ENCODE measurements around the gene NAV2.

The NAV2 gene

DNA sequence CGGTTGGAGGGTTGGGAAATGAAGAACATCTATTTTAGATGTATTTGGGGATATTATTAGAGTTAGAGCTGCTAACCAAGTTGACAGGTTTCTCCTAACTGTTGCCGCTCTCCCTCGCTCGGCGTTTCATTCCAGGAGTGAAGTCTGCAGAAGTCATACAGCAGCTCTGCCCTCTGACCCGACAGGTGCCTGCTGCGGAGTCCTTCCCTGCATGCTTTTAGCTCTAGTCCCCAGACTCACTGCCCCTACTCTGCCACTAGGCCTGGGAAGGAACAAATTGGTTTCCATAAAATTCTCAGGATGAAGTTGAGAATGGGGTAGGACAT, 322.7 kb downstream of the NAV2 start:
- DNase-seq, result no peak
- in situ Hi-C loops (cut with HindIII; ENCODE audit: low pct_ligation_motif_present, low pct_unique_long_range_greater_than_20kb, low sequenced_read_pairs), result no loop called here

DNA sequence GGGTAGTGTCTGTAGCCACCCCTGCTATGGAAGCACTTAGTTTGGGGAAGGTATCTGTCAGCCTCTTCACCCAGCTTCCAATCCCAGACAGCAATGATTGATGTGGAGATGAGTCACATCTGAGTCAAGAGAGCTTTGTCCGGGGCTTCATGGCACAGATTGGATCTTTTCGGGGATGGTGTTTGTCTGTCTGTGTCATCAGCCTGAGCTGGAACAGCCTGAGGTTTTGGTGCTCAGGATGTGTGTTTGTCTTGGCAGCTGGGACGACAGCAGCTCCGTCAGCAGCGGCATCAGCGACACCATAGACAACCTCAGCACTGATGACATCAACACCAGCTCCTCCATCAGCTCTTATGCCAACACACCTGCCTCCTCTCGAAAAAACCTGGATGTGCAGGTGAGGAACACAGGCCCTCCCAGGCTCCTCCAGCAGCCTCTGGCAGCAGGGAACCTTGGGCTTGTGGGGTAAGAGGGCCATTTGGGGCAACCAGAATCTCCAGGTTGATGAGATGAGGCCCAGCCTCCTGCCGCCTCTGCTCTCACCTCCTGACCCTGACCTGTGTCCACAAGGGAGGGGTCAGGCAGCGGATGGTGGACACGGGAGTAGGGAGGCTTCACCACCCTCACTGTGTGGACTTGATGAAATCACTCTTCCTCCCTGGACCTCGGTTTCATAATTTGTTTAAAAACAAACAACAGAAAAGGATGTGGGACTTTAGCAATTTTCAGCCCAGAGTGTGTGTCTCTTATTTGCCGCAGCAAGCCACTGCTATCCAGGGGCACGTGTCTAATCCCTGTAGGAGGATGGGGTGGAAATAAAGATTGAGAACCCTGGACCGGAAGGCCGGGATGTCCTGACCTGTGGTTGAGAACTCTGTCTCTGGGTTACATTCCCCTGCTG, 323.3 kb downstream of the NAV2 start:
- in situ Hi-C loops (cut with HindIII; ENCODE audit: low pct_ligation_motif_present, low pct_unique_long_range_greater_than_20kb, low sequenced_read_pairs), result no loop called here
- peak; percentile 57 for DNase-seq

GRCh38 chr11:20036626-20037335, 324.1 kb downstream of the NAV2 start:
- in situ Hi-C loops (cut with HindIII; ENCODE audit: low pct_ligation_motif_present, low pct_unique_long_range_greater_than_20kb, low sequenced_read_pairs), result no loop called here
- no peak for DNase-seq

DNA sequence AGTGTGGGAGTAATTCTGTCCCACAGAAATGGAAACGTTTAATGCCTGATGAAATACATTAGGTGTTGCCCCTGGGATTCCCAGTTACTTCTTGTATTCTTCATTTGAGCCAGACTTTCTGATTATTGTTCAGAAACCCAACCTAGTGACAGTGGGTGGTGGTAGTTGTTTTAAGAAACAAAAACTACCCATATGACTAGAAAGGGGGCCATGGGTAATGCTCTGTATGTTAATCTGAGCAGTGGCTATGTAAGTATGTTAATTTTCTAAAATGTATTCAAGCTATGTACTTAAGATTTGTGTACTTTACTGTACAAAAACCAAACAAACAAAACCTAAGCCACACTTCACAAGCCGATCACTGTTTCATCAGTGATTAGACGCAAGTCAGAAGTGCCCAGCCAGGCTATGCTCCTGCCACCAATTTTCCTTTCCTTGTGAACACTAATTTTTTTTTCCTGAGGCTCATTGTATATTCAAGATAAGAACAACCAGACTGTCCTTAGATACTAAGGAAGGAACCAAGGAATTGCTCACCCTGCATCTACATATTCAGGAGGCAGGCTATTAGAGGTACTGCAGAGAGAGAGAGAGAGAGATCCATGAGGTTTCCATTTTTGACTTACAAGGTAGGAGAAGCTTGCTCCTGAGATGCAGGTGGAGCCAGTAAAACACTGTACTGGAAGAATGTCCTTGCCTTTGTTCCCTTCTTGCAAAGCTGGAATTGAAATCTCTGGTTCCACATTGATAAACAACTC, 324.9 kb downstream of the NAV2 start:
- DNase-seq, result no peak
- in situ Hi-C loops (cut with HindIII; ENCODE audit: low pct_ligation_motif_present, low pct_unique_long_range_greater_than_20kb, low sequenced_read_pairs), result no loop called here

- DNase-seq, result no peak
- in situ Hi-C loops (cut with HindIII; ENCODE audit: low pct_ligation_motif_present, low pct_unique_long_range_greater_than_20kb, low sequenced_read_pairs), result no loop called here
Measured at GRCh38 chr11:20038412-20038811, 325.8 kb downstream of the NAV2 start.

DNA sequence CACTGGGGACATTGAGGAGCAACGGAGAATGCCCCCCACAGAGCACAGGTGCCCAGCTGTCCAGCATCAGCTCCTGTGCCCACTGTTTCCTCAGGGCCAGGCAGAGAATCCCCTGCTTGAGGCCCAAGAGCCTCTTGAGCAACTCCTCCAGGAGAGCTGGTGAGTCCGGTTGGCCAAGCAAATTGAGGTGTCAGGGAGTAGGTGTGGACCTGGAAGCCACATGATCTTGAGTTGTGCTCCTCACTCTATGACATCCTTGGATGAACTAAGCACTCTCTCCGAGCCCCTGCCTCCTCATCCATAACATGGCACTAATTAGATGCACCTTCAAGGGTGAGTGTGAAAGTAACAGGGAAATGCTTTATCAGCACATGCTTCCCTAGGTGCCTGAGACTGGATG, 326.3 kb downstream of the NAV2 start:
- no peak for DNase-seq
- in situ Hi-C loops (cut with HindIII; ENCODE audit: low pct_ligation_motif_present, low pct_unique_long_range_greater_than_20kb, low sequenced_read_pairs), result no loop called here

DNA sequence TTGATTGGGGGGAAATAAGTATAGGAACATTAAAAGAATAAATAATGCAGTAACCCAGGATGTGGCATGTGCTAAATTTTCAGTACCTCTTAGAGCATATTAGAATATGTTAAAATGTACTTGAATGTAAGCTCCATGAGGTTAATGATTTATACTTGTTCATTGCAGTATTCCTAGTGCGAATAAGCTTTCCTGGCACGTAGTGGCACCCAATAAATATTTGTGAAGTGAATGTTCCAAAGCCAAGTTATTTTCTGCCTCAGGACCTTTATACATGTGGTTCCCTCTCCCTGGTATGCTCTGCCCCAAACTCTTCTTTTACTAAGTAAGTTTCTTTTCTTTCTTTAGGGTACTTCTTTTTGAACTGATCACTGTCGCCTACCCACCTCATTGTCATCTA, 328.9 kb downstream of the NAV2 start:
- peak; percentile 5 for DNase-seq
- in situ Hi-C loops (cut with HindIII; ENCODE audit: low pct_ligation_motif_present, low pct_unique_long_range_greater_than_20kb, low sequenced_read_pairs), result no loop called here

DNA sequence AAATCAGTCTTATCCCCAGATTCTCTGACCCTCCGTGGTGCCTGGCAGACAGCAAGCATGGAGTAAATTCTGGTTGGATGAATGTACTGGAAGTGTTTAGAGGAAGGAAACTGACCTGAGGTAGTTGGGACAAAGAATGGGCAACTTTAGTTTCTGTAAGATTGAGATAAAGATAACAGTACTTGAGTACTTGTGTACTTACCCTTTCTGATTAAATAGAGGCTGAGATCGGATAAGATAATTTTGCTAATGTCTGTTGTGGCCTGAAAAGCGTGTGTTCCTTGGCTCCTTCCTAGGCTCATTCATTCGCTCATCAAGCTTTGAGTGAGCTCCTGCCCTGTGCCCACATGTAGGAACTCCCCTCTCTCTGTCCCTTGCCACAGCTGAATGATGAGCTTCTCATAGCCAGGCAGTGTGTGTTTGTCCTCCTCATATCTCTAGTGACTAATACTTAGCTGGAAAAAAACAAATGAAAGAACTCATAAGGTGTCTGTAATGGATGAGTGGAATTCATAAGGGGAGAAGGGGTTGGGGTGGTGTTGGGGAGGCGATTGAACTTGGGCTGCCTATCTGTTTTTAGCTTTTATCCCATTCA, 329.5 kb downstream of the NAV2 start:
- in situ Hi-C loops (cut with HindIII; ENCODE audit: low pct_ligation_motif_present, low pct_unique_long_range_greater_than_20kb, low sequenced_read_pairs), result no loop called here
- no peak for DNase-seq

DNA sequence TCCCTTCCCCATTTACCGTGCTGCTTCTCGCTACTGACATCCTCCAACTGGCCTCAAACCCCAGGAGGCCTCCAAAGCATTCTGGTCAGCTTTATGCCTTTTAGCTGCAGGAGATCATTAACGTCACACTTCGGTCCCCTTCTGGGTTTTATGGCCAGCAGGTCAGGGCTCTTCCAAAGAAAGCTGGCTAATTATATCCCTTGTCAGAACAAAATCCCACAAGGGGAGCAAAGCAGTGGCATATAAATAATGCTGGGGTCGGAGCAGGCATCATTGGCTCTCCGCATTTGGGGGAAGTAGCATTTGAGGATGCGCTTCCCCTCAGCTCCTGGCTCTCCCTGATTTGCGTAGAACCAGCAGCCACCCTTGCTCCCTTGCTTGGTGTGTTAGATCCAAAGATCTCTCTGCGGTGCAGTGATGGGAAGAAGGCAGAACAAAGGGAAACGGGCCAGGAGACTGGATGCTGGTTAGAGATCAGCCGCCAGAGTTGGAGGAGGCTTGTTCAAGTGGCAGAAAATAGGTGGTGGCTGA, 330.2 kb downstream of the NAV2 start:
- no peak for DNase-seq
- in situ Hi-C loops (cut with HindIII; ENCODE audit: low pct_ligation_motif_present, low pct_unique_long_range_greater_than_20kb, low sequenced_read_pairs), result no loop called here

DNA sequence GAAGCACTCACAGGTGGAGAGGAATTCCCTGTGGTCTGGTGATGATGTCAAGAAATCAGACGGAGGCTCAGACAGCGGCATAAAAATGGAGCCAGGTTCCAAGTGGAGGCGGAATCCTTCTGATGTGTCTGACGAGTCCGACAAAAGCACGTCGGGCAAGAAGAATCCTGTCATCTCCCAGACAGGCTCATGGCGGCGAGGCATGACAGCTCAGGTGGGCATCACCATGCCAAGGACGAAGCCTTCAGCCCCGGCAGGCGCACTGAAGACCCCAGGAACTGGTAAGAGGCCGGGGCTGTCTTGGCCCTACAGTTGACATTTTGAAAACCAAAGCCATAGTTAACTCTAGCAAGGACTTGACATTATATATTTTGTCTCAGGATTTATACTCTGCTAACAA, 331.4 kb downstream of the NAV2 start:
- in situ Hi-C loops (cut with HindIII; ENCODE audit: low pct_ligation_motif_present, low pct_unique_long_range_greater_than_20kb, low sequenced_read_pairs), result no loop called here
- DNase-seq, result no peak

DNA sequence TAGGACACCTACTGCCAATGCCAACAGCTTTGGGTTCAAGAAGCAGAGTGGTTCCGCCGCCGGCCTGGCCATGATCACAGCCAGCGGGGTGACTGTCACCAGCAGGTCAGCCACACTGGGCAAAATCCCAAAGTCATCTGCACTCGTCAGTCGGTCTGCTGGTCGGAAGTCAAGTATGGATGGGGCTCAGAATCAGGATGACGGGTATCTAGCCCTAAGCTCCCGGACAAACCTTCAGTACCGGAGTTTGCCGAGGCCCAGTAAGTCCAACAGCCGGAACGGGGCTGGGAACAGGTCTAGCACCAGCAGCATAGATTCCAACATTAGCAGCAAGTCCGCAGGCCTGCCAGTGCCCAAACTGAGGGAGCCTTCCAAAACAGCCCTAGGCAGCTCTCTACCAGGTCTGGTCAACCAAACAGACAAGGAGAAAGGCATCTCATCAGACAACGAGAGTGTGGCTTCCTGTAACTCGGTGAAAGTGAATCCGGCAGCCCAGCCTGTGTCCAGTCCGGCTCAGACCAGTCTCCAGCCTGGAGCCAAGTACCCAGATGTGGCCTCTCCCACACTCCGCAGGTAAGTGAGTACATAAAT, 332.6 kb downstream of the NAV2 start:
- in situ Hi-C loops (cut with HindIII; ENCODE audit: low pct_ligation_motif_present, low pct_unique_long_range_greater_than_20kb, low sequenced_read_pairs), result no loop called here
- DNase-seq, result no peak

DNA sequence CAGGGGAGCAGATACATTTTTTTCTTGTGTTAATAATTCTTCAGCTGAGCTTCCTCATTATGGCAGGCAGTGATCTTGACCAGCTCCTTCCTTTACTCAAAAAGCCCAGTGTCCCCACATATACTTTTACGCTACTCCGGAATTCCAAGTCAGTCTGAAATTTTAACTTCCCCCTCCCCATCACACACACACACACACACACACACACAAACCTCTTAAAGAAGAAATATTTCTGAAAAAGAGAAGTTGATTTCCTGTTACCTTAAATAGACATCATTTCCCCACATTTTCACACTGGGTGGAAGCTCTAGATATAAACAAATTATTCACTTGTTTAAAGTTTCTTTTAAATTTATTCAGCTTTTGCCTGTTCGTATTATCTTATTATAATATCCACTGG, 333.8 kb downstream of the NAV2 start:
- DNase-seq, result no peak
- in situ Hi-C loops (cut with HindIII; ENCODE audit: low pct_ligation_motif_present, low pct_unique_long_range_greater_than_20kb, low sequenced_read_pairs), result no loop called here

GRCh38 chr11:20047006-20047768, 334.6 kb downstream of the NAV2 start:
- in situ Hi-C loops (cut with HindIII; ENCODE audit: low pct_ligation_motif_present, low pct_unique_long_range_greater_than_20kb, low sequenced_read_pairs), result no loop called here
- no peak for DNase-seq

DNA sequence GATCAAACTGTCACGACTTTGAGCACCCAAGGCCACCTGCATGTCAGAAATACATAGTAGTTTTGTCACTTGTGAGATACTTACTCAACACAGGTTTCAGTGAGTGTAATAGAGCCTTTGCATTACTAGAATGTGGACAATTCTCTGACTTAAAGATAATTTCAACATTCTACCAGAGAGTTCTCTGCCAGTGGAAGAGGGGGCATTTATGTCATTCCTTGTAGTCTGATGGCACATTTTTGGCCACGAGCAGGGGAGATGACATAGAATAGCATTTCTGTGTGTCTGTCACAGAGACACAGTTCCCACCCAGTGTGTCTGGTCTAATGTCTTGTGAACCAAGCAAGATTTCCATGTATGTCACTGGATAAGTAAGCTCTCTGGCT, 335.1 kb downstream of the NAV2 start:
- in situ Hi-C loops (cut with HindIII; ENCODE audit: low pct_ligation_motif_present, low pct_unique_long_range_greater_than_20kb, low sequenced_read_pairs), result no loop called here

GRCh38 chr11:20048246-20048645, 335.6 kb downstream of the NAV2 start:
- DNase-seq, result no peak
- in situ Hi-C loops (cut with HindIII; ENCODE audit: low pct_ligation_motif_present, low pct_unique_long_range_greater_than_20kb, low sequenced_read_pairs), result no loop called here

More for the DNA sequence above, 335.1 kb downstream of the NAV2 start:
- DNase-seq, result no peak

GRCh38 chr11:20048707-20049106, 336.1 kb downstream of the NAV2 start:
- no peak for DNase-seq
- in situ Hi-C loops (cut with HindIII; ENCODE audit: low pct_ligation_motif_present, low pct_unique_long_range_greater_than_20kb, low sequenced_read_pairs), result no loop called here

DNA sequence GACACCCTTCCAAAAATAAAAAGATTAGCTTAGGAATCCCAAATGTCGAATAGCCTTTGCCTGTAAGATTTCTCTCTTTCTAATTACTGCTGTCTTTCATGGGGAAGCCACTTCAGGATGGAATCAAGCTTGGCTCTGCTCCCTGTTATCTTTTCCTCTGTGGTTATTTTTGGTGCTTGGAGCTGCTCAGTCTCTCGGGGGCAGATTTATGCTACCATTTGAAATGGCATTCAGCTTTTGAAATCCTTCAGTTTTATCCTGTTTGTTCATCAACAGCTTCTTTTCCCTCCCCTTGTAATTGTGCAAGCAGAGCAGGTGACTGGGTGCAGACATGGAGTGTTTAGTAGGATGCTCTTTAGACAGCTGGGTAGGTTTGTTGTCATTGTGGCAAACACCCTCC, 336.6 kb downstream of the NAV2 start:
- DNase-seq, result no peak
- in situ Hi-C loops (cut with HindIII; ENCODE audit: low pct_ligation_motif_present, low pct_unique_long_range_greater_than_20kb, low sequenced_read_pairs), result no loop called here

- DNase-seq, result no peak
- in situ Hi-C loops (cut with HindIII; ENCODE audit: low pct_ligation_motif_present, low pct_unique_long_range_greater_than_20kb, low sequenced_read_pairs), result no loop called here
Measured at GRCh38 chr11:20050048-20050447, 337.4 kb downstream of the NAV2 start.

Measured in ACHN (cell line).